Hematopoietic multipotent progenitor cell treated with erythropoietin and hydrocortisone succinate and interleukin-3 and kit ligand, for 6 days (in vitro differentiated cells): Measurements from ENCODE around the gene SRRM4.

Experiments used
- DNase-seq: peaks from one replicate; pipeline ENCODE4 v3.0.0-alpha.2; 2015

SRRM4 gene

GRCh38 chr12:119129827-119130434 lies 148.6 kb downstream of the SRRM4 start:
- DNase-seq, result no peak

- no peak for DNase-seq
These were observed 149.2 kb downstream of the SRRM4 start for GRCh38 chr12:119130523-119130922.

GRCh38 chr12:119134284-119135072 lies 153.1 kb downstream of the SRRM4 start:
- no peak for DNase-seq

GRCh38 chr12:119136811-119137410 lies 155.6 kb downstream of the SRRM4 start:
- DNase-seq, result no peak

DNA sequence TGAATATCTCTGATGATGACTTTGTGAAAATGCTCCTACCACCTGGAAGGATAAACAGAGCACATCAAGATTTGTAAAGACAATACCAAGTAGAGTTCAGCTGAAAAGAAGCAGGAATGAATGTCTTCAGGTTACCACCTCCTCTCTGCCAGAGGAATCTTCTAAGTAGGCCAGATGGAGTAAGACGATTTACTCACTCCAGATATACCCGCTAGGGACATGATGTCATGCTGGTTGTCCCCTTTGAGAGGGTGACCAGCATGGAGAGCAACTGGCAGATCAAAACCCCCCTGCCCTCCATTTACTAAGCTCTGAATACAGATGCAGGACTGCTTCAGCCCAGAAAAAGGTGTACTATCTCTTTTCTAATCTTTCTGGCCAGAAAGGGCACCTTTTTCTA lies 158.1 kb downstream of the SRRM4 start:
- DNase-seq, result no peak

DNA sequence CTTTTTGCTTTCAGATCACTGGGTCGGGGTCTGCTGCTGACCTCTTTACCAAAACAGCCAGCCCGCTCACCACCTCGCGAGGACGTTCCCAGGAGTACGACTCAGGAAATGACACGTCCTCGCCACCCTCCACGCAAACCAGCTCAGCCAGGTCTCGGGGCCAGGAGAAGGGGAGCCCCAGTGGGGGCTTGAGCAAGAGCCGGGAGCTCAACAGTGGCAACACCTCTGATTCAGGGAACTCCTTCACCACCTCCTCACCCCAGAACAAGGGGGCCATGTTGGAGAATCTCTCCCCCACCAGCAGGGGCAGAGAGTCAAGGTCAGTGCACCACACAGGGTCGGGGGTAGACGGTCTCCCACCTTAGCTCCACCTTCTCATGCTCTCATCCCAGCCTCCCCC lies 164.0 kb downstream of the SRRM4 start:
- DNase-seq, result no peak

DNA sequence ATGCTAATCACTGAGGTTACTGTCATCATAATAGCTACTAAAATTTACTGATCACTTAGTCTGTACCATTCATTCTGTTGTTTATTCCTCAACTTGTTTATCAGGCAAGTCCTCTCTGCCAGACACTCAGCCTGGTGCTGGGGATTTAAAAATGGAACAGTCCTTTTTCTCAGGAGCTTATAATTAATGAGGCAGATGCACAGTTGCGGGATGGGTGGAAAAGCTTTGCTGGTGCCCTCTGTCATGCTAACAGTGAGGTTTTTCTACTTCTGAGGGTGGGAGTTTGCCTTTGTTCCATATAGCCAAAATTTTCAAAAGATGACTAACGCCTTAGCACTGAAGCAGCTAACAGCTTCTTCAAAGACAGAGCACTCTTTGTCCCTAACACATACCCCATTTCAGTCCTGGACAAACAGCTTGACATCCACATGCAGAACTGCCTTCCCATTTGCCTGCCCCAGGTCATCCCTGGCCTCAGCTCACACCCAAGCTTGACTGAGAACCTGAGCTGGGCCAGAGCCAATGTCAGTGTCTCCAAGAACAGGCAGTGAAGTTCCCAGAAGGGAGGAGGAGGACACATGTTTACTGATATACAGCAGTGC lies 166.6 kb downstream of the SRRM4 start:
- no peak for DNase-seq

DNA sequence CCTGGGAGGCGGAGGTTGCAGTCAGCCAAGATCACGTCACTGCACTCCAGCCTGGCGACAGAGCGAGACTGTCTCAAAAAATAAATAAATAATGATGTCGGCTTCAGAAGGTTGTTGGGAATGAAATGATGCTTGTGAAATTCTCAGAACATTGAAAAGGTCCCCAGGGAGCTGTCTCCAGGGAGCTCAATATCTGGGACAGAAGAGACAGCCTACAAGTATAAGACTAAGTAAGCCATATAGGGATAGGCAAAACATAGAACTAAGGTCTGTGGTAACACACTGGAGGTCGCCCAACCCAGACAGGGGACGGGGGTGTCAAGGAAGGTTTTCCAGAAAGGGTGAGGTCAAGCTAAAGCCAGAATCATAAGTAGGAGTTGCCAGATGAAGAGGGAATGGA lies 167.9 kb downstream of the SRRM4 start:
- DNase-seq, result no peak

GRCh38 chr12:119151445-119152026 lies 170.2 kb downstream of the SRRM4 start:
- no peak for DNase-seq

DNA sequence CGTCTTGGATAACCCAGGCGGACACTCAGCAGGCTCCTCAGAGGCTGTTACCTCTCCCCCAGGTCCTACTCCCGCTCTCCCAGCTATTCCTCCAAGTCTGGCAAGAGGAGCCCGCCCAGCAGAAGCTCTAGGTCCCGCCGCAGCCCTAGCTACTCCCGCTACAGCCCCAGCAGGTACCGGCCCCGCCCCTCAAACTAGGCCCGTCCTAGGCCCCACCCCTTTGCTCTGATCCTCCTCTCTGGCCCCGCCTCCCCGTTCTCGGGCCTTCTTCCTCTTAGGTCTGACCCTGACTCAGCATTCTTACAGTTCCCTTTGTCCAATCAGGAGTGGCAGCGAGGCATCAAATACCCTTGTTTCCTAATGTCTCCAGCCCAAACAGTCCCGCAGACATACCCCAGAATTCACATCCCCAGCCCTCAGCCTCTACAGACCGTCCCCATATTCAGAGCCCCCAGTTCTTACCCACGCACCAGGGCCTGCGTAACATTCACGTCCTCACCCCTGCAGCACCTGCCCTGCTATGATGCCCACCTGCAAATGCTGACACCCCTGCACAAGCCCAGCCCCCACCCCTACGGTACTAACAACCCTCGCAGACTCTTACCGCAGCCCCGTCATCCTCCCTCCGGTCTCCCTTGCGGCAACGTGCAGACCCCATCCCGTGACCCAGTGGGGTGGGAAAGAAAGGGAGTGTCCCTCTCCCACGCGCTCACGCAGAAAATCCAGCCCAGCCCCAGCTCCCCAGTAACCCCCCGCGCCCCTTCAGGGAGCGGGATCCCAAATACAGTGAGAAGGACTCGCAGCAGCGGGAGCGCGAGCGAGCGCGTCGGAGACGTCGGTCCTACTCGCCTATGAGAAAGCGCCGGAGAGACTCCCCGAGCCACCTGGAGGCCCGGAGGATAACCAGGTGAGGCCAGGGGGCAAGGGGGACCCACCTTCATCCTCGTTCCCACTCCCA lies 172.4 kb downstream of the SRRM4 start:
- peak; percentile 81 for DNase-seq

- DNase-seq, result no peak
These were observed 173.1 kb downstream of the SRRM4 start for GRCh38 chr12:119154435-119154818.

- DNase-seq, result no peak
These were observed 175.2 kb downstream of the SRRM4 start for GRCh38 chr12:119156401-119157044.

DNA sequence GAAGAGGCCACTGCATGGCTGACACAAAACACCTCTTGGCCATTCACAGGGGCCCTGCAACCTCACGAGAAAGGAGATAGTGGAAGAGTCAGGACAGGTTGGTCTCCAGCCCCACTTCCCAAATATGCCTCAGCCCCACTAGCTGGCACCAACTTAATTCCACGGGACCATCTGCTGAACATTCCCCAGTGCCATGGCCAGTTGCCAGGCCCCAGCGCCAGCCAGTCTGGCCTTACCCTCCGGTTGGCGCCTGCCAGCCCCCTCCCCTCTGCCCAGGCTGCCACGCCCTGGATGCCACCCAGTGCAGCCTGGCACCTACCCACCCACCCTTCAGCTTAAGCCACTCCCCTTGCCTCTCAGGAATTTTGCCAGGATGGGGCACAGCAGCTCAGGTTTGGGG lies 176.2 kb downstream of the SRRM4 start:
- DNase-seq, result no peak

GRCh38 chr12:119157978-119158377 lies 176.6 kb downstream of the SRRM4 start:
- DNase-seq, result no peak

DNA sequence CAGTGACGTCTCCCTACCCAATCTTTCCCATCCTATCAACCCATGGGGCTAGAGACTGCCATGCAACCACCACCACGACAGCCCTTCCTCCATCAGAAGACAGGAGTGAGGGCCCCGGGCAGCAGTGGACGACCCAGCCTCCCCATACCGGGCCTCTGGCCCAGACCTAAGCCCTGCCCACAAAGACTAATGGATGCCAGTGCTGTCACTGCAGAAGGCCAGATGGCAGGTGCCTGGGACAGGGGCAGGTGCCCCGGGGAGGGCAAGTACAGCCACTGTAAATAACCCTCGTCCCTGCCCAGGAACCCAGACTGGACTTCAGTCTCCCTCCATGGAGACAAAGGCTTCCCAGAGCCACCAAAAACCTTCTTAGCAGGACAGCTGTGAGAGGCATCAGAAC lies 177.1 kb downstream of the SRRM4 start:
- DNase-seq, result no peak

DNA sequence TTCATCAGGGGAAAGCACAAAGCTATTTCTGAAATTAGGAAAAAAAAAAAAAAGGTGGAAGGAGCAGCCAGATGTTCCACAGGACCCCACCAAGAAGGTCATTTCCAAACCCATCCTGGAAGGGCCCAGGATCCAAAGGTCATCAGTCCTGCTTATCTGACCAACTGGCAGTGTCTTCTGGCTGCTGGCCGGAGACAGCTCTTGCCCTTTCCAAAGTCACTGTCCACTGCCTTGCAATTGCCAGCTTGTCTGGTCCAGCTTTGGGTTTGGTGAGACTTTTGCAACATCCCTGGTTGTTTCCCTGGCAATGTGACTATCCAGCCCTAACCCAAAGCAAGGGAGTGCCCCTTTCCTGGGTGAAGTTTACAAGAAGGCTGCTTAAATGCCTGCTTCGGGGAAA lies 178.5 kb downstream of the SRRM4 start:
- DNase-seq, result no peak

DNA sequence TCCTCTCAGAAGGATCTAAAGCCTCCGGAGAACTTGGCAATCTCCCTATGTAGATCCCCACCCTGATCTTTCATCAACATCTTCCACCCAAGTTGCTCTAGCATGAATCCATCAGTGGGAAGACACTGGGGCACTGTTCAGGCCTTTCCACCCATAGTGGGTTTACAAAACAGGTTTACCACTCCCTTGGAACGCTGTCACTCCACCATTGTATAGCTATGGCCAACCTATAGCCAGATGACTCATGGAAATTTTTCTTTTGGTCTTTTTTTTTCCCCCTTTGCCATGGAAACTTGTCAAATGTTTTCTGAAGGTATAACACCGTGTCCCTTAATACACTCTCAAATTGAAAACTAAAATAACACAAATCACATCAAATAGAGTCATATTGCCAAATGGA lies 186.6 kb downstream of the SRRM4 start:
- DNase-seq, result no peak

DNA sequence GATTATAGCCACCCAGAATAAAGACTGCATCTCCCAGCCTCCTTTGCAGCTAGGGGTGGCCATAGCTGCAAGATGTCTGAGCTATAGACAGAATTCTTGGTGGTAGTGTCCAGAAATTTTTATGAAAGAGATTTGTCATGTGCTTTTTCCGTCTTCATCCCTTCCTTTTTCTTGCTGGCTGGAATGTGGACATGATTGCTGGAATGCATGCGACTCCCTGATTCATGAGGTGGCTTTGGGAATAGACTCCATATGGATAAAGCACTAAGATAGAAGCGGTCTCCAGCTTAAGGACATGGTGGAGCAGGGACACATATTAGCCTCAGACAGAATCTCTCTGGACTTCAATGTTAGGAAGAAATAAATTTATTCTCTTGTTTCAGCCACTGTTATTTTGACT lies 187.4 kb downstream of the SRRM4 start:
- no peak for DNase-seq

DNA sequence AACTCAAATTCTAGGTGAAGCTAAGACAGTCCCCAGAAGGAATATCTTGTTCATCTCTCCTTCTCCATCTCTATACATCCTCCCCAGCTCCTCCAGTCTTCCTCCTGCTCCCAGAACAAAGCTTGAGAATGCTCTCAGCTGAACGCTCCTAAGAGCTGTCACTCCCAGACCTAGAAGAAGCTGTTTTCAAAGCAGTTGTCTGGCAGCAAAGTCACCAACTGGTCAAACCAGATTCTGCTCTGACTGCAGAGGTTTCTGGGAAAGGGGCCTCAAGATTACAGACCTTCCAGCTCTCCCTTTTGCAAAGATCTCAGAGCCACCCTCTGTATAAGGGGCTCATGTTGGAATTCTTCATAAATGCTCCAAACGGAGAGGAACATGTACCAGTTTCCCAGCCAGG lies 187.8 kb downstream of the SRRM4 start:
- no peak for DNase-seq

- DNase-seq, result no peak
These were observed 189.9 kb downstream of the SRRM4 start for GRCh38 chr12:119171291-119171690.

- DNase-seq, result no peak
These were observed 190.5 kb downstream of the SRRM4 start for GRCh38 chr12:119171691-119172425.
